ENCODE results near the gene SMIM14. TPM values are rescaled to one million over a fixed set of nuclear protein-coding genes. Genes with fewer than 3 reads are reported as not detected.

The SMIM14 gene
- total RNA-seq, 2 experiments from 2014 or later: 4.4 to 5.2 TPM

- Mint-ChIP-seq H3K9me3 (no peaks in the 10 kb centered on the region), H3K36me3 (ENCODE audit: low read depth) (peaks cover 2% of the 10 kb centered on the region), H3K4me1 (peaks cover 2% of the 10 kb centered on the region), H3K27me3 (no peaks in the 10 kb centered on the region), H3K4me3 (no peak overlapping the region), H3K27ac (no peak overlapping the region)
- ChIA-PET CTCF (interaction anchor here (1.1 kb wide), 1 partner anchor 10 kb away, joined by 3 read pairs; no protein-coding TSS in a partner anchor), POLR2A (no interaction called here)
- no peak for DNase-seq
Measured at GRCh38 chr4:39613093-39613656, 25.5 kb downstream of the SMIM14 start.

- ChIA-PET POLR2A (no interaction called here), CTCF (no interaction called here)
- Mint-ChIP-seq H3K27me3 (no peaks in the 10 kb centered on the region), H3K36me3 (ENCODE audit: low read depth) (peaks cover 5% of the 10 kb centered on the region), H3K27ac (no peak overlapping the region), H3K4me3 (no peak overlapping the region), H3K9me3 (peaks cover 10% of the 10 kb centered on the region), H3K4me1 (peaks cover 2% of the 10 kb centered on the region)
- DNase-seq: no peak
Measured at GRCh38 chr4:39609454-39609931, 29.2 kb downstream of the SMIM14 start.

- CTCF ChIA-PET: no interaction called here
Measured at GRCh38 chr4:39608451-39608850, 30.2 kb downstream of the SMIM14 start.

GRCh38 chr4:39606747-39607146, 31.9 kb downstream of the SMIM14 start:
- H3K9me3 Mint-ChIP-seq: peaks cover 10% of the 10 kb centered on the region
- no peak overlapping the region for H3K27ac Mint-ChIP-seq
- no peak overlapping the region for H3K4me3 Mint-ChIP-seq
- ChIA-PET POLR2A (no interaction called here), CTCF (no interaction called here)
- DNase-seq: no peak
- peaks cover 5% of the 10 kb centered on the region for H3K36me3 Mint-ChIP-seq (ENCODE audit: low read depth)
- no peaks in the 10 kb centered on the region for H3K27me3 Mint-ChIP-seq
- H3K4me1 Mint-ChIP-seq: peaks cover 2% of the 10 kb centered on the region

More at GRCh38 chr4:39608451-39608850, 30.2 kb downstream of the SMIM14 start:
- Mint-ChIP-seq H3K27me3 (no peaks in the 10 kb centered on the region), H3K4me3 (no peak overlapping the region), H3K4me1 (peaks cover 2% of the 10 kb centered on the region), H3K36me3 (ENCODE audit: low read depth) (peaks cover 5% of the 10 kb centered on the region), H3K27ac (no peak overlapping the region), H3K9me3 (peaks cover 10% of the 10 kb centered on the region)
- no peak for DNase-seq
- POLR2A ChIA-PET: no interaction called here

- no peak for DNase-seq
- POLR2A ChIA-PET: interaction anchor here (0.7 kb wide), 1 partner anchor 641 kb away, joined by 3 read pairs; no protein-coding TSS in a partner anchor
- Mint-ChIP-seq H3K9me3 (no peaks in the 10 kb centered on the region), H3K27ac (peak overlapping the region; percentile 5), H3K4me3 (no peak overlapping the region), H3K27me3 (no peaks in the 10 kb centered on the region), H3K36me3 (ENCODE audit: low read depth) (no peaks in the 10 kb centered on the region), H3K4me1 (peaks cover 7% of the 10 kb centered on the region)
- CTCF ChIA-PET: no interaction called here
Measured at GRCh38 chr4:39597695-39598381, 40.8 kb downstream of the SMIM14 start.

- H3K9me3 Mint-ChIP-seq: no peaks in the 10 kb centered on the region
- no peak for DNase-seq
- POLR2A ChIA-PET: no interaction called here
- CTCF ChIA-PET: interaction anchor here (0.6 to 0.7 kb wide), 2 partner anchors 21 to 68 kb away, joined by 3 to 5 read pairs; no protein-coding TSS in a partner anchor
- peaks cover 7% of the 10 kb centered on the region for H3K4me1 Mint-ChIP-seq
- H3K4me3 Mint-ChIP-seq: no peak overlapping the region
- H3K27me3 Mint-ChIP-seq: no peaks in the 10 kb centered on the region
- no peak overlapping the region for H3K27ac Mint-ChIP-seq
- no peaks in the 10 kb centered on the region for H3K36me3 Mint-ChIP-seq (ENCODE audit: low read depth)
Measured at GRCh38 chr4:39596971-39597370, 41.7 kb downstream of the SMIM14 start.

- no peaks in the 10 kb centered on the region for H3K27me3 Mint-ChIP-seq
- H3K9me3 Mint-ChIP-seq: no peaks in the 10 kb centered on the region
- H3K4me1 Mint-ChIP-seq: no peaks in the 10 kb centered on the region
- POLR2A ChIA-PET: no interaction called here
- no peak overlapping the region for H3K4me3 Mint-ChIP-seq
- no peak overlapping the region for H3K27ac Mint-ChIP-seq
- no peaks in the 10 kb centered on the region for H3K36me3 Mint-ChIP-seq (ENCODE audit: low read depth)
- DNase-seq: no peak
- CTCF ChIA-PET: no interaction called here
Measured at GRCh38 chr4:39591290-39591689, 47.4 kb downstream of the SMIM14 start.

- CTCF ChIA-PET: interaction anchor here (0.6 kb wide), 1 partner anchor 1008 kb away, joined by 3 read pairs; no protein-coding TSS in a partner anchor
- H3K27ac Mint-ChIP-seq: no peak overlapping the region
- H3K27me3 Mint-ChIP-seq: no peaks in the 10 kb centered on the region
- POLR2A ChIA-PET: no interaction called here
- no peaks in the 10 kb centered on the region for H3K36me3 Mint-ChIP-seq (ENCODE audit: low read depth)
- no peaks in the 10 kb centered on the region for H3K9me3 Mint-ChIP-seq
- H3K4me1 Mint-ChIP-seq: no peaks in the 10 kb centered on the region
- no peak overlapping the region for H3K4me3 Mint-ChIP-seq
- no peak for DNase-seq
Measured at GRCh38 chr4:39587881-39588280, 50.8 kb downstream of the SMIM14 start.

- Mint-ChIP-seq H3K27me3 (no peaks in the 10 kb centered on the region), H3K27ac (no peak overlapping the region), H3K4me3 (no peak overlapping the region), H3K36me3 (ENCODE audit: low read depth) (no peaks in the 10 kb centered on the region), H3K4me1 (no peaks in the 10 kb centered on the region), H3K9me3 (no peaks in the 10 kb centered on the region)
- CTCF ChIA-PET: interaction anchor here (0.6 kb wide), 1 partner anchor 952 kb away, joined by 3 read pairs; no protein-coding TSS in a partner anchor
- POLR2A ChIA-PET: no interaction called here
- DNase-seq: no peak
Measured at GRCh38 chr4:39574946-39575345, 63.7 kb downstream of the SMIM14 start.

GRCh38 chr4:39571504-39571903, 67.2 kb downstream of the SMIM14 start:
- Mint-ChIP-seq H3K27me3 (no peaks in the 10 kb centered on the region), H3K4me1 (peaks cover 4% of the 10 kb centered on the region), H3K4me3 (no peak overlapping the region), H3K9me3 (no peaks in the 10 kb centered on the region), H3K27ac (no peak overlapping the region), H3K36me3 (ENCODE audit: low read depth) (no peaks in the 10 kb centered on the region)
- DNase-seq: no peak
- ChIA-PET CTCF (no interaction called here), POLR2A (no interaction called here)

- H3K27me3 Mint-ChIP-seq: no peaks in the 10 kb centered on the region
- H3K36me3 Mint-ChIP-seq (ENCODE audit: low read depth): peaks cover 3% of the 10 kb centered on the region
- no peak for DNase-seq
- H3K4me3 Mint-ChIP-seq: no peak overlapping the region
- peaks cover 4% of the 10 kb centered on the region for H3K4me1 Mint-ChIP-seq
- peaks cover 3% of the 10 kb centered on the region for H3K9me3 Mint-ChIP-seq
- H3K27ac Mint-ChIP-seq: no peak overlapping the region
- POLR2A ChIA-PET: no interaction called here
- CTCF ChIA-PET: no interaction called here
Measured at GRCh38 chr4:39571054-39571453, 67.6 kb downstream of the SMIM14 start.

- peaks cover 4% of the 10 kb centered on the region for H3K4me1 Mint-ChIP-seq
- H3K4me3 Mint-ChIP-seq: no peak overlapping the region
- ChIA-PET POLR2A (no interaction called here), CTCF (interaction anchor here (0.7 kb wide), 1 partner anchor 14 kb away, joined by 3 read pairs; no protein-coding TSS in a partner anchor)
- H3K27ac Mint-ChIP-seq: no peak overlapping the region
- H3K36me3 Mint-ChIP-seq (ENCODE audit: low read depth): peaks cover 5% of the 10 kb centered on the region
- peaks cover 8% of the 10 kb centered on the region for H3K9me3 Mint-ChIP-seq
- H3K27me3 Mint-ChIP-seq: no peaks in the 10 kb centered on the region
- no peak for DNase-seq
Measured at GRCh38 chr4:39569209-39569608, 69.5 kb downstream of the SMIM14 start.

- ChIA-PET CTCF (interaction anchor here (0.7 kb wide), 1 partner anchor 13 kb away, joined by 3 read pairs; no protein-coding TSS in a partner anchor), POLR2A (no interaction called here)
- Mint-ChIP-seq H3K4me3 (no peak overlapping the region), H3K4me1 (peaks cover 4% of the 10 kb centered on the region), H3K9me3 (peaks cover 8% of the 10 kb centered on the region), H3K27ac (no peak overlapping the region), H3K36me3 (ENCODE audit: low read depth) (peaks cover 5% of the 10 kb centered on the region), H3K27me3 (no peaks in the 10 kb centered on the region)
- DNase-seq: no peak
Measured at GRCh38 chr4:39568805-39569204, 69.9 kb downstream of the SMIM14 start.
